H1 (cell line): ENCODE results near the gene DCAF7. TPM values are rescaled to one million over a fixed set of nuclear protein-coding genes. Genes with fewer than 3 reads are reported as not detected.

Experiments
- CTCF ChIA-PET: fragments of 300-600 bp; sonication (Branson Sonifier 250); formaldehyde crosslinking; loops from one replicate; lab custom pipeline; 2021; ENCODE audit not compliant: partially characterized antibody; lab: Charles Lee
- POLR2A ChIA-PET: fragments of 300-600 bp; sonication (Branson Sonifier 250); formaldehyde crosslinking; loops from one replicate; lab custom pipeline; 2021; ENCODE audit warnings: inconsistent platforms; ENCODE audit not compliant: partially characterized antibody; lab: Charles Lee
- DNase-seq, 2 experiments: peaks; one replicate each; pipeline versions ENCODE4 v3.0.0 to v3.0.0-alpha.2; 2010 to 2022; ENCODE audit warnings: low spot score in 2 of 2, low read depth in 1 of 2, mixed read lengths in 1 of 2
- FAIRE-seq: peaks from 2 replicates; lab custom pipeline; 2011; peaks lifted over from hg19 to GRCh38; lab: Jason Lieb, UNC
- H2AFZ ChIP-seq: 2 replicates; pipeline ENCODE4 v1.8.1; 2012; ENCODE audit warnings: low read length, inconsistent platforms
- H2AK5ac ChIP-seq: 2 replicates; pipeline ENCODE4 v1.6.1; 2013; ENCODE audit warnings: low read depth, low read length
- H2BK120ac ChIP-seq: replicated peaks from 2 replicates; pipeline ENCODE3; 2013; ENCODE audit warnings: low read depth, low read length, inconsistent platforms
- H2BK12ac ChIP-seq: 2 replicates; pipeline ENCODE4 v1.6.1; 2013; ENCODE audit warnings: low read depth, low read length
- H2BK15ac ChIP-seq: 2 replicates; pipeline ENCODE4 v1.6.1; 2013; ENCODE audit warnings: low read length
- H2BK20ac ChIP-seq: 2 replicates; pipeline ENCODE4 v1.6.1; 2013; ENCODE audit warnings: low read length
- H2BK5ac ChIP-seq: 2 replicates; pipeline ENCODE4 v1.6.1; 2013; ENCODE audit warnings: low read depth, low read length
- H3K14ac ChIP-seq: 2 replicates; pipeline ENCODE4 v1.6.1; 2013; ENCODE audit warnings: inconsistent platforms; ENCODE audit not compliant: insufficient read length
- H3K18ac ChIP-seq: 2 replicates; pipeline ENCODE4 v1.6.1; 2013; ENCODE audit warnings: low read length; ENCODE audit errors: extremely low read depth
- H3K23ac ChIP-seq: 2 replicates; pipeline ENCODE4 v1.6.1; 2013; ENCODE audit warnings: inconsistent platforms; ENCODE audit not compliant: insufficient read length
- H3K23me2 ChIP-seq: 2 replicates; pipeline ENCODE4 v1.6.1; 2013; ENCODE audit warnings: low read depth, low read length
- H3K27ac ChIP-seq: 2 replicates; pipeline ENCODE4 v1.6.1; 2011; ENCODE audit warnings: low read depth, low read length, inconsistent platforms
- H3K27me3 ChIP-seq, 4 experiments: replicated peaks in 1 of 4; 1 replicate in 1 of 4; 2 replicates in 3 of 4; pipeline versions ENCODE4 v1.6.1 to v1.8.1; 2011 to 2013; ENCODE audit warnings: low read length in 3 of 4, mild to moderate bottlenecking in 3 of 4, inconsistent platforms in 2 of 4, mixed read lengths in 2 of 4, moderate library complexity in 1 of 4; ENCODE audit not compliant: control insufficient read depth in 3 of 4, insufficient read depth in 3 of 4; ENCODE audit errors: extremely low read depth in 1 of 4
- H3K36me3 ChIP-seq, 4 experiments: 2 replicates each; pipeline versions ENCODE4 v1.6.1 to v1.8.1; 2011 to 2013; ENCODE audit warnings: mild to moderate bottlenecking in 4 of 4, low read length in 3 of 4, moderate library complexity in 2 of 4, control low read depth in 1 of 4, inconsistent platforms in 1 of 4; ENCODE audit not compliant: insufficient read depth in 4 of 4, control insufficient read depth in 2 of 4
- H3K4ac ChIP-seq: replicated peaks from 2 replicates; pipeline ENCODE3; 2013; ENCODE audit warnings: low read length, low read depth, mixed read lengths, inconsistent platforms; ENCODE audit not compliant: insufficient read length
- H3K4me1 ChIP-seq, 4 experiments: replicated peaks in 1 of 4; 1 replicate in 1 of 4; 2 replicates in 3 of 4; pipeline versions ENCODE4 v1.6.1 to v1.8.1; 2011 to 2013; ENCODE audit warnings: low read length in 3 of 4, inconsistent platforms in 2 of 4, mixed read lengths in 1 of 4; ENCODE audit not compliant: insufficient read depth in 4 of 4, control insufficient read depth in 3 of 4
- H3K4me2 ChIP-seq, 2 experiments: 2 replicates each; pipeline versions ENCODE4 v1.6.1 to v1.8.1; 2011 to 2013; ENCODE audit warnings: low read depth in 2 of 2, low read length in 2 of 2, control low read depth in 1 of 2, inconsistent platforms in 1 of 2, mild to moderate bottlenecking in 1 of 2; ENCODE audit not compliant: insufficient read depth in 1 of 2
- H3K4me3 ChIP-seq, 4 experiments: fragments of 200-600, 300-600 bp in 1 of 4; sonication (generic), shearing (Covaris generic), sonication (Bioruptor Twin) in 1 of 4; 2 replicates each; pipeline versions ENCODE4 v1.5.1 to v1.8.1; 2011 to 2016; ENCODE audit warnings: low read length in 4 of 4, low read depth in 3 of 4, control low read depth in 2 of 4, inconsistent platforms in 2 of 4, mild to moderate bottlenecking in 2 of 4, mixed read lengths in 1 of 4, moderate library complexity in 1 of 4; ENCODE audit not compliant: insufficient read depth in 2 of 4; ENCODE audit errors: extremely low read depth in 1 of 4
- H3K56ac ChIP-seq: replicated peaks from 2 replicates; pipeline ENCODE3; 2013; ENCODE audit warnings: low read depth, mild to moderate bottlenecking, mixed read lengths, low read length, inconsistent platforms; ENCODE audit not compliant: insufficient read length
- H3K79me1 ChIP-seq: 2 replicates; pipeline ENCODE4 v1.6.1; 2013; ENCODE audit warnings: low read depth, low read length, control low read depth
- H3K79me2 ChIP-seq, 2 experiments: 2 replicates each; pipeline versions ENCODE4 v1.6.1 to v1.8.1; 2012 to 2013; ENCODE audit warnings: low read length in 2 of 2, mild to moderate bottlenecking in 2 of 2, inconsistent platforms in 1 of 2; ENCODE audit not compliant: insufficient read depth in 2 of 2, control insufficient read depth in 1 of 2
- H3K9ac ChIP-seq, 4 experiments: replicated peaks in 1 of 4; 1 replicate in 1 of 4; 2 replicates in 3 of 4; pipeline versions ENCODE4 v1.6.1 to v1.8.1; 2011 to 2013; ENCODE audit warnings: low read depth in 3 of 4, low read length in 3 of 4, control low read depth in 2 of 4, mild to moderate bottlenecking in 2 of 4, moderate library complexity in 2 of 4, inconsistent platforms in 1 of 4; ENCODE audit errors: extremely low read depth in 1 of 4
- H3K9me3 ChIP-seq, 2 experiments: 2 replicates each; pipeline versions ENCODE4 v1.6.1 to v1.8.1; 2012 to 2013; ENCODE audit warnings: mild to moderate bottlenecking in 2 of 2, moderate library complexity in 2 of 2, control low read depth in 1 of 2, inconsistent platforms in 1 of 2, low read depth in 1 of 2, low read length in 1 of 2, mixed read lengths in 1 of 2; ENCODE audit not compliant: insufficient read depth in 2 of 2
- H4K20me1 ChIP-seq, 2 experiments: replicated peaks in 1 of 2; 2 replicates each; pipeline versions ENCODE3 to v1.8.1; 2011 to 2013; ENCODE audit warnings: inconsistent platforms in 2 of 2, low read length in 2 of 2, mild to moderate bottlenecking in 1 of 2; ENCODE audit not compliant: insufficient read depth in 2 of 2, control insufficient read depth in 1 of 2
- H4K5ac ChIP-seq: 2 replicates; pipeline ENCODE4 v1.6.1; 2013; ENCODE audit warnings: low read length, low read depth, mixed read lengths, inconsistent platforms; ENCODE audit not compliant: insufficient read length
- H4K8ac ChIP-seq: 2 replicates; pipeline ENCODE4 v1.8.0; 2013; ENCODE audit warnings: mild to moderate bottlenecking, moderate library complexity, low read length, inconsistent platforms; ENCODE audit not compliant: insufficient read depth; ENCODE audit errors: extremely low read depth
- H4K91ac ChIP-seq: replicated peaks from 2 replicates; pipeline ENCODE3; 2013; ENCODE audit warnings: low read length, mixed read lengths, inconsistent platforms; ENCODE audit not compliant: insufficient read length
- CBX8 ChIP-seq: fragments of 300-800, 300-1000 bp; sonication (generic); IDR thresholded peaks from 2 replicates; pipeline ENCODE4 v1.7.1; 2016; ENCODE audit warnings: low read depth, low read length, borderline replicate concordance
- SUZ12 ChIP-seq: fragments of 200-600 bp; sonication (generic); IDR thresholded peaks from 2 replicates; pipeline ENCODE4 v1.6.1; 2012; ENCODE audit warnings: mild to moderate bottlenecking, inconsistent platforms, low read length, moderate library complexity, mixed read lengths
- whole genome bisulfite sequencing, 2 experiments: shearing (Covaris generic) in 1 of 2; methylation state at CpG; one replicate each; pipeline versions ENCODE4 v1.1.6 to v1.1.7; 2013 to 2015; ENCODE audit warnings: low lambda C conversion rate in 2 of 2, mixed read lengths in 2 of 2, inconsistent platforms in 1 of 2, low coverage in 1 of 2, missing lambda C conversion rate in 1 of 2; ENCODE audit not compliant: insufficient replicate concordance in 2 of 2, insufficient coverage in 1 of 2, insufficient read length in 1 of 2; ENCODE audit errors: extremely low coverage in 1 of 2, missing lambda C conversion rate in 1 of 2; 5-methylcytosine and 5-hydroxymethylcytosine counted together
- polyA plus RNA-seq, 7 experiments: library from polyadenylated mRNA; depleted of rRNA in 3 of 7; stranded (reverse) in 5 of 7; unstranded in 2 of 7; fragments of >200 nt in 5 of 7; fragments of 200-250 nt in 2 of 7; gene quantifications; 1 replicate in 5 of 7; 2 replicates in 1 of 7; 4 replicates in 1 of 7; pipeline versions ENCODE4 v1.2.1 to v1.2.3, GENCODE V29; 2011 to 2013; ENCODE audit warnings: missing spikeins in 2 of 7, mixed read lengths in 2 of 7
- total RNA-seq: library from RNA; stranded (reverse); fragmentation: NEBNext Ultra II Directional; extraction: Animal tissue kit (Norgen Biotek cat#: 25700); gene quantifications from 2 replicates; pipeline ENCODE4 v1.2.1, GENCODE V29; 2021

Gene DCAF7
- total and polyA plus RNA-seq, 2 of the 8 experiments (the other 6 are each of a cell fraction or from before 2014, with no cell fraction given) = 74.9 to 94.1 TPM

DNA sequence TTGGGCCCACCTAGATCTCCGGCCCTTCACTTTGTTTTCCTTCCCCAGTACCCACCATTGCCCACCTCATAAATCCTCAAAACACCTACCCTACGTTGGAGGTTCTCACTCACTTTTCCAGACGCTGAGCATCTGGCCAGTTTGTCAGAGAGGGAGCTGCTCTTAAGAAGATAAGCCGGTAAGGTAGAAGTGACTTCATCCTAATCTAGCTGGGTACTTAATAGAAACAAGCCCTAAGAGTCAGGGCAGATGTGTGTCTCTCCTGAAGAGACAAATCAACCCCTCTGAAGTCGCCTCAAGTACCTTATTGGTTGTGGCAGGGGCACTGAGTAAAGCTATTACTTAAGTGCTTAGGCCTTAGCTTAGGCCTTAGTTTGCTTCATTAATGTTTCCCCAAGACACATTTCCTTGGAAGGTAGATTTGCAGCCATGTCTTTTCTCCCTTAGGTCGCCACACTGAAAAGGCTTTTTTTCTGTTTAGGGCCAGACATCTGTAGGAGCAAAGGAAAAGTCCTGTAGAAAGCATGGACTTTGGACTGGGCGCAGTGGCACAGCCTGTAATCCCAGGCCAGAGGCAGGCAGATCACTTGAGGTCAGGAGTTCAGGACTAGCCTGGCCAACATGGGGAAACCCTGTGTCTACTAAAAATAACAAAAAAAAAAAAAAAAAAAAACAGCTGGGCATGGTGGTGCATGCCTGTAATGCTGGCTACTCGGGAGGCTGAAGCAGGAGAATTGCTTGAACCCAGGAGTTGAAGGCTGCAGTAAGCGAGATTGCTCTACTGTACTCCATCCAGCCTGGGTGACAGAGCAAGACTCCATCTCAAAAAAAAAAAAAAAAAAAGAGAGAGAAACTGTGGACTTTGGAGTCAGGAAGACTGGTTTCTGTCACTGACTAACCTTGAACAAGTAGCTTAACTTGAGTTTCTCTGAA is 51.4 kb downstream of the DCAF7 start:
- Histone ChIP-seq H3K4ac (no peak overlapping the region), H4K91ac (no peak overlapping the region), H3K27ac (no peak overlapping the region), H2BK5ac (no peak overlapping the region; the same call in 1 of the 2 replicates), H3K56ac (no peak overlapping the region), H3K9ac (peak overlapping the region; percentile 73 to 93 (median 82); a peak in 6 of 7 replicates), H2AK5ac (no peak overlapping the region), H3K4me2 (peak overlapping the region; percentile 77 to 96), H3K27me3 (no peaks in the 10 kb centered on the region), H3K18ac (no peak overlapping the region), H2BK15ac (no peak overlapping the region), H2BK20ac (no peak overlapping the region), H4K5ac (no peak overlapping the region), H4K8ac (peak overlapping the region; percentile 93; the same call in 1 of the 2 replicates), H4K20me1 (no peaks in the 10 kb centered on the region), H3K79me2 (no peaks in the 10 kb centered on the region), H2BK12ac (no peak overlapping the region), H3K4me3 (peak overlapping the region; percentile 74 to 85 (median 78)), H3K9me3 (no peaks in the 10 kb centered on the region), H3K4me1 (peaks cover 0 to 3% (median 3%) of the 10 kb centered on the region in 4 experiments; a peak in 4 of 7 replicates), H2AFZ (0 out of 2 replicates have a peak overlapping the region, but pooled peaks have one; percentile 20), H3K36me3 (peaks cover 8 to 21% (median 17%) of the 10 kb centered on the region in 4 experiments; a peak in 7 of 8 replicates), H3K23me2 (peaks cover 5% of the 10 kb centered on the region), H2BK120ac (no peak overlapping the region), H3K79me1 (no peaks in the 10 kb centered on the region; the same call in 1 of the 2 replicates), H3K14ac (no peak overlapping the region), H3K23ac (no peak overlapping the region)
- no peak for DNase-seq
- FAIRE-seq = no peak
- POLR2A ChIA-PET = interaction anchor here (0.6 to 2.8 kb wide), 6 partner anchors 10 to 174 kb away, joined by 3 to 18 read pairs (median 4); partner anchors contain the start of gene DCAF7
- 61% methylated on average over 8 of the region's 9 CpGs; no CpG with 5 or more reads in 1 of the 2 experiments for WGBS, 2 experiments
- TF ChIP-seq CBX8 = no peak
- TF ChIP-seq SUZ12 = no peak
- CTCF ChIA-PET = interaction anchor here (0.9 to 5.0 kb wide), 7 partner anchors 10 to 178 kb away, joined by 3 to 42 read pairs (median 3); no protein-coding TSS in a partner anchor
